Duodenal mucosa (tissue), 2 donors: ENCODE measurements around the gene SLC25A13.

Experiments
- H3K27ac ChIP-seq: one replicate; pipeline ENCODE4 v1.7.0; 2013; ENCODE audit warnings: low read depth, low read length
- H3K27me3 ChIP-seq, 2 donors: one replicate each; pipeline ENCODE4 v1.7.0; 2013; ENCODE audit warnings: low read length in 2 of 2, control low read depth in 1 of 2; ENCODE audit not compliant: insufficient read depth in 2 of 2, control insufficient read depth in 1 of 2
- H3K36me3 ChIP-seq, 2 donors: one replicate each; pipeline ENCODE4 v1.7.0; 2013; ENCODE audit warnings: low read length in 2 of 2, control low read depth in 1 of 2; ENCODE audit not compliant: insufficient read depth in 2 of 2, control insufficient read depth in 1 of 2
- H3K4me1 ChIP-seq, 2 donors: one replicate each; pipeline ENCODE4 v1.7.0; 2013; ENCODE audit warnings: low read length in 2 of 2, control low read depth in 1 of 2; ENCODE audit not compliant: insufficient read depth in 2 of 2, control insufficient read depth in 1 of 2
- H3K4me3 ChIP-seq, 2 donors: one replicate each; pipeline ENCODE4 v1.7.0; 2013; ENCODE audit warnings: low read length in 2 of 2, low read depth in 1 of 2
- H3K9ac ChIP-seq, 2 donors: one replicate each; pipeline ENCODE4 v1.7.0; 2013; ENCODE audit warnings: low read length in 2 of 2, low read depth in 1 of 2
- H3K9me3 ChIP-seq, 2 donors: one replicate each; pipeline ENCODE4 v1.7.0; 2013; ENCODE audit warnings: low read length in 2 of 2, control low read depth in 1 of 2; ENCODE audit not compliant: control insufficient read depth in 1 of 2

Gene SLC25A13

DNA sequence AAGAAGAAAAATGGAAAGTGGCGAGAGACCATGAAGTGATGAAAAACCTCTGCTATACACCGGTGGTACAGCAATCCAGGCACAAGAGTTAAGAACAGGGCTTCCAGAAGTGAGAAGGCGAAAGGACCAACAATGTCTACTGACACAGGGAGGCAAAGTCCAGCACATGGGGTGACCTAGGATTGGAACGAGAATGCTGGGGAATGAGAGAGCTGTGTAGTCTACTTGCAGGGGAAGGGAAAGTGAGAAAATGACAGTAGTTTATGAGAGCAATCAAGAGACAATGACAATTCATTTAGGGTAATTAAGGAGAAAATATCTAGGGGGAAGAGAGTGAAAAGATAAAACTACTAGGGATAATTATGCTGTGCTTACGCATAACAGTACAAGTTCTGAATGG is 169.2 kb downstream of the SLC25A13 start:
- peaks cover 17 to 33% of the 10 kb centered on the region in 2 donors for H3K36me3 ChIP-seq
- no peak overlapping the region for H3K9ac ChIP-seq
- no peak overlapping the region for H3K4me3 ChIP-seq
- peaks cover 0 to 6% of the 10 kb centered on the region in 2 donors for H3K4me1 ChIP-seq
- H3K27me3 ChIP-seq = no peaks in the 10 kb centered on the region
- H3K27ac ChIP-seq = no peak overlapping the region
- H3K9me3 ChIP-seq = no peaks in the 10 kb centered on the region

DNA sequence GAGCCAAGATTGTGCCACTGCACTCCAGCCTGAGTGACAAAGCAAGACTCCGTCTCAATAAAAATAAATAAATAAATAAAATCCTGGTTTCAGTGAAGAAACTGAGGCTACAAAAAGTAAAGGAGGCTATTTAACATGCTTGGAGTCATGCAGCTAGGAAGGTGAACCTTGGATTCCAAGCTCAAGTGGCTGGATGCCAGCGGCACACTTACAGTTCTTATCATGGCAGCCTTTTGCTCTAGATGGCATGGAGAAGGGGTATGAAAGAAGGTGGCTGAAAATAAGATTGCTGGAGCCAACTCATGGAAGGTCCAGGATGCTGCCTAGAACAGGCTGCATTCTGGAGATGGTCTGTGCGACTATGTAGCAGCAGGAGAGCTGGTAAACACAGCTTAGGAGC is 170.0 kb downstream of the SLC25A13 start:
- Histone ChIP-seq H3K27me3 (no peaks in the 10 kb centered on the region), H3K9me3 (no peaks in the 10 kb centered on the region), H3K9ac (no peak overlapping the region), H3K36me3 (peaks cover 13 to 28% of the 10 kb centered on the region in 2 donors), H3K4me3 (no peak overlapping the region), H3K27ac (no peak overlapping the region), H3K4me1 (peaks cover 0 to 6% of the 10 kb centered on the region in 2 donors)

DNA sequence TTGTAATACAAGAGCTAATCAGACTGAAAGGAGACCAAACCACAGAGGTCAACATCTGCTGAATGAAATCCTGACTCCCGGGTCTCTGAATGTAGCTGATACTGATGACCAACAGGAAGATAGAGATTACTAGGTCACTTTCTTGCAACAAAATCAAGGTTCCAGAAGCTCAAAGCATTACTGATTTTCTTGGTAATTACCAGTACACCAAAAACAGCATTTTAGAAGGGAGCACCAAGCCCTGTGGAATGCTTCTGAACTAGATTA is 177.7 kb downstream of the SLC25A13 start:
- H3K4me1 ChIP-seq = no peaks in the 10 kb centered on the region
- no peak overlapping the region for H3K4me3 ChIP-seq
- H3K27ac ChIP-seq = no peak overlapping the region
- H3K9ac ChIP-seq = no peak overlapping the region
- no peaks in the 10 kb centered on the region for H3K9me3 ChIP-seq
- H3K36me3 ChIP-seq = peaks cover 4 to 49% of the 10 kb centered on the region in 2 donors
- H3K27me3 ChIP-seq = no peaks in the 10 kb centered on the region

DNA sequence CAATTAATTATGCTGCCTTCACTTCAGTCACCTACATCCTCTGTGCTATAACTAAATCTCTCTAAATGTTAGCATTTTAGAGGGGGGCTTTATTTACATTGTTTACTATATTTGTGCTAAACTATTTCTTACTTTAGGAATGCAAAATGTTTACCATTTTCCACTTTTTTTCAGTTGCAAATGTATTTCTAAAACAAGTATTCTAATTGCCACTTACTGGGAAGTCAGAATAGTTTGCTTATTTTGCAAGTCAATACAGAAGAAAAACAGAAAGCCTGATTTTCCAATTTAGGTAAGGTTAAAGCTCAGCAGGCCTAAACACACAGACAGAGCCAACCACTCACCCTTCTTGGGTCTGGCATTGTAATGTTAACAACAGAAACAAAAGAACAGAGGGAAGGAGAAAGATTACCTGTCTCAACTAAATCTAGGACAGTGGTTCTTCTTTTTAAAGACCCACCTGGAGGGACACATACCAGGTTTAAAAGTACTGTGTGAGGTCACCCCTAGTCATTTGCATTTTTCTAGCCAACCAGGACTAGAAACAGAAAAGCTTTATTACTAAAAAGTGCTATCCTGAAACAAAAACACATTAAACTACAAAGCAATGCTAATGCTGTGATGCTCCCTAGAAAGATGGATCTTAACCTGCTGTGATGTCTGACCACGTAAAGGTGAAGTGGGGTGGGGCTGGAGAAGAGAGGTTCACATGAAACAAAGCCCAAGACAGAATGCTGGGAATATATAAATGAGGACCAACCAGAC is 178.2 kb downstream of the SLC25A13 start:
- Histone ChIP-seq H3K4me3 (no peak overlapping the region), H3K9ac (no peak overlapping the region), H3K36me3 (peaks cover 4 to 46% of the 10 kb centered on the region in 2 donors), H3K27ac (no peak overlapping the region), H3K4me1 (no peaks in the 10 kb centered on the region), H3K27me3 (no peaks in the 10 kb centered on the region), H3K9me3 (no peaks in the 10 kb centered on the region)

DNA sequence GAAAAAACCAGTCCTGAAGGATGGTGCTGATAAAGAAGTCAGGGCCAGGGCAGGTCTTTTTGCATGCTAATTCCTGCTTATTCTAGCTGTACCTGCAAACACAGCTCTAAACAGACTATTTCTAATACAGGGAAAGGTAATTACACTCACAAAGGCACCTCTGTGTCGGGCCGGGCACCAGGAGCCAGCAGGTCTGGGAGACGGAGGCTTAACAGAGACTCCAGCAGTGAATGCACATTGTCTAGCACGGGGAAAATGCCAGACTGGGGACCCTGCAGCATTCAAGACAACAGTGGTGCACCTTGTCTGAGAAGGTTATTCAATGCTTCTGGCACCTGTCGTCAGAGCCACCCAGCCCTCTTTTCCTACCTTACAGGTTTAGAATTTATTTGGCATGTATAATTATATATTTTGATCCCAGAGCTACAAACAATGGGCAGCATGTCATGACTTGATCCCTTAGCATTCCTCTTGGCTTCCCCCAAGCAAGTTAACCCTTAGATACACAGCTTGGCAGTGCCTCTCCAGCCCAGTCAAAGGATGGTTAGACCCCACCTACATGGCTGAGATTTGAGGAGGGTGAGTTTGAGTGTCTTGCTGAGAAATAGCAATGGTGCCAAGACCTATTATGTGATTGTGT is 185.2 kb downstream of the SLC25A13 start:
- Histone ChIP-seq H3K9me3 (no peaks in the 10 kb centered on the region), H3K27ac (no peak overlapping the region), H3K4me1 (no peaks in the 10 kb centered on the region), H3K9ac (no peak overlapping the region), H3K36me3 (peaks cover 11 to 14% of the 10 kb centered on the region in 2 donors), H3K4me3 (no peak overlapping the region), H3K27me3 (no peaks in the 10 kb centered on the region)

DNA sequence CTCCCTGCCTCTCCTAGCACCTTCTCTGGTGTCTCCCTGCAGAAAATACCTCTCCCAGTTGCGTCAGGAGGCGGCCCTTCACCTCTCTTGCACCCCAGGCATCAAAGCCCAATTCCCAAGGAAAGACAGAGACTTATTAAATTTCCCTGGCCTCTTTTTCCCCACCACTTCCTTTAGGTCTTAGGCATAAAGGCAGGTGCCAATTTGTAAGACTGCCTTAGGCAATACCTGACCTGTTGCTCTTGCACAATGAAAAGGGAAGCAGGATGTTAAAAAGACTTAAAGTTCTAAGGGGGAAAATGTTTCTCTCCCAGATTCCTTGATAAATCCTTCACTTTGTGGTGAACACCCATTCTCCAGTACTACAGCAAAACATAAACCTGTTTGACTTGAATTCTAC is 186.7 kb downstream of the SLC25A13 start:
- no peaks in the 10 kb centered on the region for H3K4me1 ChIP-seq
- H3K4me3 ChIP-seq = no peak overlapping the region
- H3K9me3 ChIP-seq = no peaks in the 10 kb centered on the region
- no peaks in the 10 kb centered on the region for H3K27me3 ChIP-seq
- no peak overlapping the region for H3K27ac ChIP-seq
- H3K9ac ChIP-seq = no peak overlapping the region
- peaks cover 20 to 21% of the 10 kb centered on the region in 2 donors for H3K36me3 ChIP-seq

DNA sequence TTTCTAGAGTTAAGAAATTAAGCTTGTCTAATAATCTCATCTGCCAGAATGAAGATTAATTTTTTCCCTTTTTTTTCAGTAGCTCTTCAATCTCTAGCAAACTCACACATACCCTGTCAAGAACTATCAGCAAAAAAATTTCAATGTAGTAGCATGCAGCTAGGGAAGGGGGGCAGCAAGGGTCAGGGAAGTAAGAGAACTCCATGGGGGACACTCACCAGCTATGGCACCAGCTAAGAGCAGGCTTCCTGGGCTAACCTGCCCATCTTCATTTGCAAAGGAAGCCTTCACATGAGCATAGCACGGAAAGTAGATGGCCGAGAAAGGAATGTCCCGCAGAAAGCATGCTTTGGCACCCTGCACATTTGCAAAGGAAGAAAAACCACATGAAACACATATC is 190.4 kb downstream of the SLC25A13 start:
- H3K27me3 ChIP-seq = no peaks in the 10 kb centered on the region
- no peak overlapping the region for H3K27ac ChIP-seq
- peaks cover 14 to 34% of the 10 kb centered on the region in 2 donors for H3K36me3 ChIP-seq
- H3K4me3 ChIP-seq = no peak overlapping the region
- no peaks in the 10 kb centered on the region for H3K9me3 ChIP-seq
- H3K4me1 ChIP-seq = no peaks in the 10 kb centered on the region
- no peak overlapping the region for H3K9ac ChIP-seq

DNA sequence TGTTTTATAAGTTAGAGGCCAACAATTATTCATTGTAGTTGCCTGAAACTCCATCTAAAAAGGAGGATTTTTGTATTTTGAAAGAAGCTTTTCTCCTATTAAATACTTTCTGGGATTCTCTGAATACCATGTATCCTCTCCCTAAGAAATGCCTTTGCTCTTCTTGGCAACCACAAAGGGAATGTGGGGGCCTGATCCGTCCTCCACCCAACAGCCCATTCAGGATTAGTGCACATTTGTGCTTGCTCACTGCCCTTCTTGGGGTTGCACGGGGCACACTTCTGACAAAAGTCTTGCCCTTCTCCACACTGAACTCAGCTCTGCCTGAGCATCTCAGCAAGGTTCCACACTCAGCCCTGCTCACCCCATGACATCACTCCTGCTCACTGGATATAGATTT is 194.2 kb downstream of the SLC25A13 start:
- Histone ChIP-seq H3K36me3 (peaks cover 13 to 26% of the 10 kb centered on the region in 2 donors), H3K9me3 (no peaks in the 10 kb centered on the region)

DNA sequence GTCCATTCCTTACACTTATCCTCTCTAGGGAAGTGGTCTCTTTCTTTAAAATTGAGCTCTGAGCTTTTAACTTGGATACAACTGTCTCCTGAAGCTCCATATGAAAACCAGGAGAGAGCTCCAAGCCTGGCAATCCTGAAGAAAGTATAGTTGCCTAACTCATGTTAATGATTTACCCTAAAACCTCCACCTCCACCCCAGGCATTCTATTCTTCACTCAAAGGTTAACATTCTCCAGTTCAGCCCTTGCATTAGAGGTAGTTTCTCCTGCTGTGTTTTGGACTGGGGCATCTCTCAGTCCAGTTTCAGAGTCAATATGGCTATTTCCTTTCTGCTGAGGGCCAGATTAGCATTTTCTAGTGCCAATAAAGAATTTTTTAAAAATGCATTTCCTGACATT is 195.5 kb downstream of the SLC25A13 start:
- no peak overlapping the region for H3K4me3 ChIP-seq
- peaks cover 9 to 28% of the 10 kb centered on the region in 2 donors for H3K36me3 ChIP-seq
- no peaks in the 10 kb centered on the region for H3K27me3 ChIP-seq
- H3K9ac ChIP-seq = no peak overlapping the region
- no peaks in the 10 kb centered on the region for H3K4me1 ChIP-seq
- H3K9me3 ChIP-seq = no peaks in the 10 kb centered on the region
- no peak overlapping the region for H3K27ac ChIP-seq

More for the DNA sequence above, 194.2 kb downstream of the SLC25A13 start:
- H3K9ac ChIP-seq = no peak overlapping the region
- no peaks in the 10 kb centered on the region for H3K4me1 ChIP-seq
- no peak overlapping the region for H3K27ac ChIP-seq
- H3K4me3 ChIP-seq = no peak overlapping the region
- no peaks in the 10 kb centered on the region for H3K27me3 ChIP-seq

DNA sequence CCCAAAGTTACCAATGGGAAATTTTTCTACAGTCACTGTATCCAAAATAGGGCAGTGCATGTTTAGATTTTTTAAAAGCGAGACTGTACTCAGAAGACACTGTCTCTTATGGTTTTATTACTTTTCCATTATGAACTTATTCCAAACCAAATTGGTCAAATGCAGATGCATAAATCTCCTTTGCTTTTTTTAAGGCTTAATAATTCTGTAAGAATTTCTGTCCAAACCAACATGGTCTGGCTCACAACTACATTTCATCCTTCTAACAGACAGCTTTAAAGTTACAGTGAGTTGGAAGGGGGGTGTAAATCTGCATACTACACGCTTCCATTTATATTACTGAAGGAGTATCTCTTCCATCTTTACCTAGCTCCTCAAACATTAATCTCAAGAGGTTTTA is 199.2 kb downstream of the SLC25A13 start:
- H3K4me1 ChIP-seq = no peaks in the 10 kb centered on the region
- no peaks in the 10 kb centered on the region for H3K9me3 ChIP-seq
- no peak overlapping the region for H3K27ac ChIP-seq
- no peak overlapping the region for H3K9ac ChIP-seq
- H3K4me3 ChIP-seq = no peak overlapping the region
- H3K27me3 ChIP-seq = no peaks in the 10 kb centered on the region
- peaks cover 8 to 16% of the 10 kb centered on the region in 2 donors for H3K36me3 ChIP-seq
